ENCODE results near the gene ATRN. TPM values are rescaled to one million over a fixed set of nuclear protein-coding genes. Genes with fewer than 3 reads are reported as not detected.

Gene ATRN
- total RNA-seq, 1 donor from 2014 or later, result 8.6 TPM

GRCh38 chr20:3560162-3560561, 89.3 kb downstream of the ATRN start:
- DNase-seq (ENCODE audit: low spot score in 2 of 2), result no peak
- no peaks in the 10 kb centered on the region for H3K27me3 ChIP-seq
- H3K9me3 ChIP-seq, result no peaks in the 10 kb centered on the region
- TF ChIP-seq CTCF (IDR thresholded peaks at IDR 0.05), result no peak
- H3K36me3 ChIP-seq, result peaks cover 0 to 6% of the 10 kb centered on the region in 2 donors
- H3K4me3 ChIP-seq, result no peak overlapping the region
- no peaks in the 10 kb centered on the region for H3K4me1 ChIP-seq
- no peak overlapping the region for H3K27ac ChIP-seq
- intact Hi-C loops (cut with DNase I), result no loop called here

- intact Hi-C loops (cut with DNase I), result no loop called here
- Histone ChIP-seq H3K9me3 (no peaks in the 10 kb centered on the region), H3K4me1 (no peaks in the 10 kb centered on the region), H3K27me3 (no peaks in the 10 kb centered on the region), H3K4me3 (no peak overlapping the region), H3K27ac (no peak overlapping the region), H3K36me3 (peaks cover 0 to 8% of the 10 kb centered on the region in 2 donors)
- no peak for TF ChIP-seq CTCF (IDR thresholded peaks at IDR 0.05)
- no peak for DNase-seq (ENCODE audit: low spot score in 2 of 2)
Observed at GRCh38 chr20:3560578-3560977, 89.8 kb downstream of the ATRN start.

DNA sequence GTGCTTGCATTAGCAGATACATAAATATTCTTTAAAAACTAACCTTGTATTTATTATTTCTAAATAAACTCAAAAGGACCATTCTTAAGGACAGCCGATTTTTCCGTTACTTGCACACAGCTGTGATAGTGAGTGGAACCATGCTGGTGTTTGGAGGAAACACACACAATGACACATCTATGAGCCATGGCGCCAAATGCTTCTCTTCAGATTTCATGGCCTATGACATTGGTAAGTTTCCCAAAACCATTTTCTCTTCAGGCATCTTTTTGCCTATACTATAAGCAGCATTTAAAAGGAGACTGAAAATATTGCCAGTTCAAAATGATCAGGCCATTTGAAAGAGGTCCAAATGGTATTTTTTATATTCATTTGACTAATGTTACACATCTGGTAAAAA, 92.3 kb downstream of the ATRN start:
- no peaks in the 10 kb centered on the region for H3K4me1 ChIP-seq
- no peak for TF ChIP-seq CTCF (IDR thresholded peaks at IDR 0.05)
- H3K27me3 ChIP-seq, result no peaks in the 10 kb centered on the region
- H3K9me3 ChIP-seq, result no peaks in the 10 kb centered on the region
- H3K36me3 ChIP-seq, result peaks cover 0 to 3% of the 10 kb centered on the region in 2 donors
- H3K27ac ChIP-seq, result no peak overlapping the region
- intact Hi-C loops (cut with DNase I), result no loop called here
- DNase-seq (ENCODE audit: low spot score in 2 of 2), result no peak
- H3K4me3 ChIP-seq, result no peak overlapping the region

DNA sequence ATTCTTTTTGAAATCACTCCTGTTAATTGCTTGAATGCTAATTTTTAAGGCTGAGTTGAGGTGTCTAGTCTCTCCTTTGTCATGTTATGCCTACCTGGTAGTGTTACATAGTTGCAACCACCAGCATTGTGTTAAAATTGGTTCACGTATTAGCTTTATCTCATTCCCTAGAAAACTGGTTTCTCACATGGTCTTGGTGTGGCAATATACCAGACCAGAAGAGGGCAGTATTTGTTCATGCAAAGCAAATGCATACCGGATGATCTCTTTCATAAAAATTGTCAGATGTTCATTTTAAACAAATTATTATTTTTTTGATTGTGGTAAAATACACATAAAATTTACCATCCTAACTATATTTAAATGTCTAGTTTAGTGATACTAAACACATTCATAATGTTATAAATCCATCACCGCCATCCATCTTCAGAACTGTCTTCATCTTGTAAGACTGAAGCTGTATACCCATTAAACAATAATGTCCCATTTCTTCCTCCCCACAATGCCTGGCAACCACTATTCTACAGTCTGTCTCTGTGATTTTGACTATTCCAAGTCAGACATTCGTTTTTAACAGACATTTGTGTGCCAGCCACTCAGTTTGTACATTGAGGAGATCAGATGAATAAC, 92.8 kb downstream of the ATRN start:
- intact Hi-C loops (cut with DNase I), result no loop called here
- peak; percentile 37 to 57 (median 37) for TF ChIP-seq CTCF (IDR thresholded peaks at IDR 0.05)
- Histone ChIP-seq H3K27ac (no peak overlapping the region), H3K36me3 (peaks cover 0 to 3% of the 10 kb centered on the region in 2 donors), H3K9me3 (no peaks in the 10 kb centered on the region), H3K4me3 (no peak overlapping the region), H3K27me3 (no peaks in the 10 kb centered on the region), H3K4me1 (no peaks in the 10 kb centered on the region)
- DNase-seq (ENCODE audit: low spot score in 2 of 2), result no peak

DNA sequence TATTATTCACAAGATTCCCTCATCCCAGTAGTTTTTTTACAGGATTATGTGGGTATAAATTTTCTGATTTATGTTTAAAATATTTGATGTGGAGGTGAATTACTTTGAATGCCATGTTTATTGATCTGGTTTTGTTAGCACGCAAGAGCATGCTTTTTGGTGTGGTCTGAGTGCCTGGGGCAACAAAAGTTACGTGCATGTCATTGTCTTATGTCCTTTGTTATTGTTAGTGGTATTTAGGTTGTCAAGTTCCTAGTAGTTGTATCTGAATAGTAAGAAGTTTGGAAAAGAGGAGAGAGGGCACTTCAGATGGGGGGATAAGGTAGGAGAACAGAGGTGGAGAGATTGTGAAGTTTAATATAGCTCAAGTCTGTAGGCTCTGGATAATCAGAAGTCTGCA, 95.0 kb downstream of the ATRN start:
- no peak overlapping the region for H3K4me3 ChIP-seq
- H3K4me1 ChIP-seq, result no peaks in the 10 kb centered on the region
- no peak for TF ChIP-seq CTCF (IDR thresholded peaks at IDR 0.05)
- no peaks in the 10 kb centered on the region for H3K9me3 ChIP-seq
- H3K27me3 ChIP-seq, result no peaks in the 10 kb centered on the region
- no peak for DNase-seq (ENCODE audit: low spot score in 2 of 2)
- intact Hi-C loops (cut with DNase I), result no loop called here
- H3K27ac ChIP-seq, result no peak overlapping the region
- H3K36me3 ChIP-seq, result peaks cover 0 to 3% of the 10 kb centered on the region in 2 donors

- H3K4me3 ChIP-seq, result no peak overlapping the region
- H3K9me3 ChIP-seq, result no peaks in the 10 kb centered on the region
- DNase-seq (ENCODE audit: low spot score in 2 of 2), result no peak
- no peak overlapping the region for H3K27ac ChIP-seq
- H3K36me3 ChIP-seq, result peaks cover 16 to 35% of the 10 kb centered on the region in 2 donors
- no peaks in the 10 kb centered on the region for H3K4me1 ChIP-seq
- no peak for TF ChIP-seq CTCF (IDR thresholded peaks at IDR 0.05)
- intact Hi-C loops (cut with DNase I), result no loop called here
- H3K27me3 ChIP-seq, result no peaks in the 10 kb centered on the region
Observed at GRCh38 chr20:3572151-3572550, 101.3 kb downstream of the ATRN start.
